Tibial nerve (tissue), 4 donors: ENCODE data around the gene ISY1. TPM values are rescaled to one million over a fixed set of nuclear protein-coding genes. Genes with fewer than 3 reads are reported as not detected.
"Not testable (repeated sequence)": the region's sequence is repeated elsewhere in the genome, so short reads cannot be mapped to it uniquely, and the experiment has no call there.

Source experiments
- DNase-seq, 2 donors: peaks; one replicate each; pipeline ENCODE4 v3.0.0-alpha.2; 2019; ENCODE audit warnings: low spot score in 2 of 2
- H3K27ac ChIP-seq, 4 donors: fragments of 200-600 bp; sonication (generic) in 3 of 4; one replicate each; pipeline ENCODE4 v1.5.1; 2017 to 2019; ENCODE audit warnings: mild to moderate bottlenecking in 1 of 4
- H3K27me3 ChIP-seq, 2 donors: fragments of 200-600 bp; sonication (generic) in 1 of 2; one replicate each; pipeline versions ENCODE4 v1.5.1 to v1.6.0; 2017 to 2019
- H3K36me3 ChIP-seq, 3 donors: fragments of 200-600 bp; sonication (generic); one replicate each; pipeline ENCODE4 v1.5.1; 2018 to 2019
- H3K4me1 ChIP-seq, 4 donors: fragments of 200-600 bp; sonication (generic) in 3 of 4; one replicate each; pipeline ENCODE4 v1.5.1; 2017 to 2019
- H3K4me3 ChIP-seq, 4 donors: fragments of 200-600 bp; sonication (generic) in 3 of 4; one replicate each; pipeline ENCODE4 v1.5.1; 2017 to 2019; ENCODE audit warnings: mild to moderate bottlenecking in 1 of 4, moderate library complexity in 1 of 4
- H3K9me3 ChIP-seq, 4 donors: fragments of 200-600 bp; sonication (generic) in 3 of 4; one replicate each; pipeline ENCODE4 v1.5.1; 2017 to 2019
- CTCF ChIP-seq, 5 experiments: fragments of 200-600 bp in 3 of 5; fragments of 450-650 bp in 2 of 5; sonication (generic) in 3 of 5; IDR thresholded peaks; one replicate each; pipeline ENCODE4 v1.5.1; 2016 to 2019; ENCODE audit warnings: antibody characterized with exemption in 5 of 5, mild to moderate bottlenecking in 3 of 5, moderate library complexity in 2 of 5
- EP300 ChIP-seq, 2 donors: sonication (generic); formaldehyde crosslinking; IDR thresholded peaks; one replicate each; pipeline ENCODE4 v1.6.1; 2017; ENCODE audit warnings: antibody characterized with exemption in 2 of 2, mild to moderate bottlenecking in 1 of 2
- POLR2A ChIP-seq, 2 donors: fragments of 450-650 bp; IDR thresholded peaks; one replicate each; pipeline ENCODE4 v1.6.1; 2017; ENCODE audit warnings: antibody characterized with exemption in 2 of 2, mild to moderate bottlenecking in 2 of 2, moderate library complexity in 2 of 2
- WGBS, 2 donors: methylation state at CpG; one replicate each; pipeline ENCODE4 v1.1.5; 2018; 5-methylcytosine and 5-hydroxymethylcytosine counted together
- total RNA-seq, 4 donors: library from RNA; depleted of rRNA; stranded (reverse); fragments of >200 nt; gene quantifications; one replicate each; pipeline ENCODE4 v1.1.0, GENCODE V29; 2016

ISY1 gene
- total RNA-seq, 4 donors from 2014 or later = 9.8 to 20.9 (median 16.0) TPM

- Histone ChIP-seq H3K4me1 (peaks cover 0 to 12% (median 0%) of the 10 kb centered on the region in 4 donors), H3K27ac (no peak overlapping the region), H3K27me3 (no peaks in the 10 kb centered on the region), H3K4me3 (no peak overlapping the region), H3K36me3 (peaks cover 0 to 48% (median 0%) of the 10 kb centered on the region in 3 donors), H3K9me3 (no peaks in the 10 kb centered on the region)
- no peak for DNase-seq
- no peak for TF ChIP-seq POLR2A (IDR thresholded peaks at IDR 0.05)
- no peak for TF ChIP-seq EP300 (IDR thresholded peaks at IDR 0.05)
- 92% methylated on average over 6 of the region's 6 CpGs for WGBS, 2 donors
Measured at GRCh38 chr3:129104051-129104450, 56.8 kb downstream of the ISY1 start.

- WGBS, 2 donors = 74 to 79% methylated on average over 7 of the region's 7 CpGs
- Histone ChIP-seq H3K4me1 (peaks cover 0 to 12% (median 0%) of the 10 kb centered on the region in 4 donors), H3K27ac (no peak overlapping the region), H3K27me3 (no peaks in the 10 kb centered on the region), H3K36me3 (peaks cover 0 to 53% (median 0%) of the 10 kb centered on the region in 3 donors), H3K9me3 (peaks cover 0 to 4% (median 0%) of the 10 kb centered on the region in 4 donors), H3K4me3 (no peak overlapping the region)
- no peak for TF ChIP-seq EP300 (IDR thresholded peaks at IDR 0.05)
- TF ChIP-seq CTCF (IDR thresholded peaks at IDR 0.05) = no peak
- no peak for TF ChIP-seq POLR2A (IDR thresholded peaks at IDR 0.05)
- DNase-seq = no peak
Measured at GRCh38 chr3:129103296-129103695, 57.6 kb downstream of the ISY1 start.

- Histone ChIP-seq H3K4me3 (no peak overlapping the region), H3K36me3 (peaks cover 0 to 47% (median 0%) of the 10 kb centered on the region in 3 donors), H3K27me3 (no peaks in the 10 kb centered on the region), H3K9me3 (peaks cover 0 to 4% (median 0%) of the 10 kb centered on the region in 4 donors), H3K27ac (no peak overlapping the region), H3K4me1 (peaks cover 0 to 6% (median 0%) of the 10 kb centered on the region in 4 donors)
- DNase-seq = no peak
- no peak for TF ChIP-seq CTCF (IDR thresholded peaks at IDR 0.05)
- no peak for TF ChIP-seq POLR2A (IDR thresholded peaks at IDR 0.05)
- TF ChIP-seq EP300 (IDR thresholded peaks at IDR 0.05) = no peak
- WGBS, 2 donors = 82 to 88% methylated on average over 12 of the region's 12 CpGs
Measured at GRCh38 chr3:129101370-129102138, 59.3 kb downstream of the ISY1 start.

GRCh38 chr3:129100274-129100673 lies 60.6 kb downstream of the ISY1 start:
- WGBS, 2 donors = 78 to 85% methylated on average over 1 of the region's 1 CpG
- Histone ChIP-seq H3K4me3 (no peak overlapping the region), H3K4me1 (no peaks in the 10 kb centered on the region), H3K9me3 (peaks cover 0 to 4% (median 0%) of the 10 kb centered on the region in 4 donors), H3K27me3 (no peaks in the 10 kb centered on the region), H3K36me3 (peaks cover 0 to 51% (median 0%) of the 10 kb centered on the region in 3 donors), H3K27ac (no peak overlapping the region)
- TF ChIP-seq POLR2A (IDR thresholded peaks at IDR 0.05) = no peak
- TF ChIP-seq EP300 (IDR thresholded peaks at IDR 0.05) = no peak
- no peak for TF ChIP-seq CTCF (IDR thresholded peaks at IDR 0.05)
- DNase-seq = no peak

GRCh38 chr3:129095285-129095684 lies 65.6 kb downstream of the ISY1 start:
- H3K27ac ChIP-seq = no peak overlapping the region
- TF ChIP-seq CTCF (IDR thresholded peaks at IDR 0.05) (no peak), POLR2A (IDR thresholded peaks at IDR 0.05) (no peak), EP300 (IDR thresholded peaks at IDR 0.05) (no peak)
- H3K36me3 ChIP-seq = peaks cover 0 to 76% (median 0%) of the 10 kb centered on the region in 3 donors
- no peaks in the 10 kb centered on the region for H3K27me3 ChIP-seq
- H3K4me1 ChIP-seq = no peaks in the 10 kb centered on the region
- H3K9me3 ChIP-seq = peaks cover 0 to 4% (median 0%) of the 10 kb centered on the region in 4 donors
- WGBS, 2 donors = 90% methylated on average over 10 of the region's 10 CpGs; no CpG with 5 or more reads in 1 of the 2 donors
- no peak overlapping the region for H3K4me3 ChIP-seq
- DNase-seq = no peak

- not testable (repeated sequence) for H3K4me3 ChIP-seq, H3K27ac ChIP-seq, DNase-seq, H3K9me3 ChIP-seq, H3K27me3 ChIP-seq
- Histone ChIP-seq H3K4me1 (peaks cover 0 to 12% (median 0%) of the 10 kb centered on the region in 4 donors), H3K36me3 (peaks cover 0 to 22% (median 0%) of the 10 kb centered on the region in 3 donors)
- no CpG with 5 or more reads among the region's 6 CpGs for WGBS, 2 donors
Measured at GRCh38 chr3:129088312-129088711, 72.6 kb downstream of the ISY1 start.

GRCh38 chr3:129087904-129088303 lies 73.0 kb downstream of the ISY1 start:
- H3K4me1 ChIP-seq = peaks cover 0 to 12% (median 0%) of the 10 kb centered on the region in 4 donors
- H3K36me3 ChIP-seq = peaks cover 0 to 18% (median 0%) of the 10 kb centered on the region in 3 donors
- not testable (repeated sequence) for H3K9me3 ChIP-seq, H3K27me3 ChIP-seq, H3K4me3 ChIP-seq, DNase-seq, H3K27ac ChIP-seq
- whole genome bisulfite sequencing, 2 donors = no CpG with 5 or more reads among the region's 9 CpGs
